IMR-90 (cell line): Measurements from ENCODE around the gene SLC7A6OS. TPM values are rescaled to one million over a fixed set of nuclear protein-coding genes. Genes with fewer than 3 reads are reported as not detected.

Source experiments
- ATAC-seq: fragments of 200-7000 bp; cut with Tn5 transposase; 2 replicates; pipeline ENCODE4 v1.9.1; 2020; ENCODE audit warnings: low read depth, mild to moderate bottlenecking, moderate library complexity
- BruUV-seq: library from RNA; stranded (reverse); fragments of 400-500 nt; replicated peaks from 2 replicates; lab custom pipeline; 2021; lab: Mats Ljungman, UMichigan
- CTCF ChIA-PET: fragments of 300-600 bp; formaldehyde crosslinking; extraction: SDS; loops from one replicate; lab custom pipeline; 2021; ENCODE audit warnings: antibody characterized with exemption; lab: Yijun Ruan, JAX
- POLR2A ChIA-PET: fragments of 300-600 bp; sonication (Branson Sonifier 250); formaldehyde crosslinking; loops from one replicate; lab custom pipeline; 2022; ENCODE audit warnings: antibody characterized with exemption; ENCODE audit not compliant: unreplicated experiment; lab: Charles Lee
- DNase-seq: peaks from one replicate; pipeline ENCODE4 v3.0.0; 2013
- H2AFZ ChIP-seq: replicated peaks from 2 replicates; pipeline ENCODE3; 2013; ENCODE audit warnings: low read length, mild to moderate bottlenecking; ENCODE audit not compliant: poor library complexity
- H2AK5ac ChIP-seq: 2 replicates; pipeline ENCODE4 v1.6.1; 2013; ENCODE audit warnings: low read depth, low read length, inconsistent platforms
- H2AK9ac ChIP-seq: replicated peaks from 2 replicates; pipeline ENCODE3; 2013; ENCODE audit warnings: mild to moderate bottlenecking, low read depth, low read length, moderate library complexity; ENCODE audit not compliant: poor library complexity
- H2BK120ac ChIP-seq: 2 replicates; pipeline ENCODE4 v1.6.1; 2013; ENCODE audit warnings: low read depth, low read length, inconsistent platforms
- H2BK15ac ChIP-seq: 3 replicates; pipeline ENCODE4 v1.6.1; 2013; ENCODE audit warnings: low read depth, low read length, inconsistent platforms
- H2BK20ac ChIP-seq: 2 replicates; pipeline ENCODE4 v1.6.1; 2013; ENCODE audit warnings: low read depth, mild to moderate bottlenecking, inconsistent platforms, low read length, moderate library complexity
- H2BK5ac ChIP-seq: 2 replicates; pipeline ENCODE4 v1.6.1; 2013; ENCODE audit warnings: mild to moderate bottlenecking, low read depth, low read length, inconsistent platforms; ENCODE audit not compliant: poor library complexity, severe bottlenecking
- H3K14ac ChIP-seq: replicated peaks from 2 replicates; pipeline ENCODE4 v1.6.1; 2013; ENCODE audit warnings: low read depth, low read length, inconsistent platforms
- H3K18ac ChIP-seq: 2 replicates; pipeline ENCODE4 v1.6.1; 2013; ENCODE audit warnings: low read depth, low read length, control low read depth
- H3K23ac ChIP-seq: 2 replicates; pipeline ENCODE4 v1.6.1; 2013; ENCODE audit warnings: low read depth, low read length, inconsistent platforms
- H3K27ac ChIP-seq: 2 replicates; pipeline ENCODE4 v1.5.1; 2013; ENCODE audit warnings: mild to moderate bottlenecking, control low read depth, low read length; ENCODE audit not compliant: insufficient read depth
- H3K27me3 ChIP-seq: 2 replicates; pipeline ENCODE4 v1.6.1; 2013; ENCODE audit warnings: low read length; ENCODE audit not compliant: control insufficient read depth, insufficient read depth
- H3K36me3 ChIP-seq: 2 replicates; pipeline ENCODE4 v1.6.1; 2013; ENCODE audit warnings: low read length, mixed read lengths; ENCODE audit not compliant: control insufficient read depth, insufficient read depth
- H3K4ac ChIP-seq: 2 replicates; pipeline ENCODE4 v1.6.1; 2013; ENCODE audit warnings: low read depth, low read length, inconsistent platforms
- H3K4me1 ChIP-seq: 2 replicates; pipeline ENCODE4 v1.6.1; 2013; ENCODE audit warnings: low read length, mixed read lengths; ENCODE audit not compliant: control insufficient read depth, insufficient read depth
- H3K4me2 ChIP-seq: 2 replicates; pipeline ENCODE4 v1.6.1; 2013; ENCODE audit warnings: low read depth, mild to moderate bottlenecking, control low read depth, low read length, moderate library complexity
- H3K4me3 ChIP-seq: 2 replicates; pipeline ENCODE4 v1.5.1; 2013; ENCODE audit warnings: low read depth, mild to moderate bottlenecking, control low read depth, low read length, moderate library complexity; ENCODE audit not compliant: insufficient read depth
- H3K56ac ChIP-seq: 2 replicates; pipeline ENCODE4 v1.6.1; 2013; ENCODE audit warnings: low read length, inconsistent platforms; ENCODE audit not compliant: insufficient read depth; ENCODE audit errors: extremely low read depth
- H3K79me1 ChIP-seq, 2 experiments: 2 replicates each; pipeline ENCODE4 v1.6.1; 2013; ENCODE audit warnings: low read length in 2 of 2, inconsistent platforms in 1 of 2, low read depth in 1 of 2
- H3K9ac ChIP-seq: 2 replicates; pipeline ENCODE4 v1.6.1; 2013; ENCODE audit warnings: low read depth, low read length, control low read depth
- H3K9me1 ChIP-seq: 2 replicates; pipeline ENCODE4 v1.6.1; 2013; ENCODE audit warnings: low read length, inconsistent platforms; ENCODE audit not compliant: insufficient read depth
- H3K9me3 ChIP-seq: 2 replicates; pipeline ENCODE4 v1.6.1; 2013; ENCODE audit warnings: low read length; ENCODE audit not compliant: control insufficient read depth, insufficient read depth
- H4K20me1 ChIP-seq: 2 replicates; pipeline ENCODE4 v1.6.1; 2013; ENCODE audit warnings: low read length, inconsistent platforms; ENCODE audit not compliant: insufficient read depth
- H4K5ac ChIP-seq: 2 replicates; pipeline ENCODE4 v1.6.1; 2013; ENCODE audit warnings: mild to moderate bottlenecking, low read depth, low read length, control low read depth
- H4K8ac ChIP-seq, 2 experiments: 2 replicates each; pipeline ENCODE4 v1.6.1; 2013; ENCODE audit warnings: low read depth in 2 of 2, low read length in 2 of 2, control low read depth in 1 of 2, inconsistent platforms in 1 of 2
- H4K91ac ChIP-seq: 2 replicates; pipeline ENCODE4 v1.6.1; 2013; ENCODE audit warnings: low read depth, low read length, inconsistent platforms; ENCODE audit not compliant: insufficient read depth
- BHLHE40 ChIP-seq: fragments of 150-350 bp; IDR thresholded peaks from 2 replicates; pipeline ENCODE4 v1.6.1; 2016; ENCODE audit warnings: mild to moderate bottlenecking, low read depth, low read length
- CEBPB ChIP-seq: IDR thresholded peaks from 2 replicates; pipeline ENCODE4 v1.6.1; 2012; ENCODE audit warnings: low read depth, low read length, improper control_type of control experiment
- CHD1 ChIP-seq: IDR thresholded peaks from 2 replicates; pipeline ENCODE4 v1.6.1; 2012; ENCODE audit warnings: low read depth, low read length, improper control_type of control experiment
- FOS ChIP-seq: fragments of 150-350 bp; IDR thresholded peaks from 2 replicates; pipeline ENCODE4 v1.6.1; 2016; ENCODE audit warnings: low read depth, low read length
- MAFK ChIP-seq: IDR thresholded peaks from 2 replicates; pipeline ENCODE4 v1.6.1; 2012; ENCODE audit warnings: low read depth, low read length, improper control_type of control experiment
- MAZ ChIP-seq: IDR thresholded peaks from 2 replicates; pipeline ENCODE4 v1.6.1; 2012; ENCODE audit warnings: low read depth, mild to moderate bottlenecking, low read length, improper control_type of control experiment, moderate library complexity, borderline replicate concordance
- MXI1 ChIP-seq: IDR thresholded peaks from 2 replicates; pipeline ENCODE4 v1.6.1; 2012; ENCODE audit warnings: low read depth, mild to moderate bottlenecking, low read length, moderate library complexity, borderline replicate concordance
- NFE2L2 ChIP-seq: fragments of 150-350 bp; IDR thresholded peaks from 2 replicates; pipeline ENCODE4 v1.6.1; 2016; ENCODE audit warnings: low read depth, mild to moderate bottlenecking, low read length
- POLR2A ChIP-seq: IDR thresholded peaks from 2 replicates; pipeline ENCODE4 v1.6.1; 2012; ENCODE audit warnings: mild to moderate bottlenecking, low read depth, low read length
- RAD21 ChIP-seq: IDR thresholded peaks from 2 replicates; pipeline ENCODE4 v1.6.1; 2012; ENCODE audit warnings: low read length, improper control_type of control experiment
- RCOR1 ChIP-seq: IDR thresholded peaks from 2 replicates; pipeline ENCODE4 v1.6.1; 2012; ENCODE audit warnings: mild to moderate bottlenecking, low read length, improper control_type of control experiment; ENCODE audit not compliant: insufficient replicate concordance
- RFX5 ChIP-seq: IDR thresholded peaks from 2 replicates; pipeline ENCODE4 v1.8.0; 2012; ENCODE audit warnings: low read depth, mild to moderate bottlenecking, low read length, moderate library complexity
- SMC3 ChIP-seq: fragments of 150-350 bp; IDR thresholded peaks from 2 replicates; pipeline ENCODE4 v1.6.1; 2016; ENCODE audit warnings: low read depth, mild to moderate bottlenecking, antibody characterized with exemption, low read length, moderate library complexity
- WGBS, 2 experiments: methylation state at CpG; one replicate each; pipeline versions ENCODE4 v1.1.5 to v1.1.7; 2013; ENCODE audit warnings: missing lambda C conversion rate in 2 of 2; ENCODE audit not compliant: insufficient read length in 1 of 2; ENCODE audit errors: extremely low coverage in 2 of 2; 5-methylcytosine and 5-hydroxymethylcytosine counted together
- dilution Hi-C: fragments of 300-500 bp; cut with HindIII; formaldehyde crosslinking; loops from one replicate; pipeline ENCODE4 v1.14.3; 2018; ENCODE audit warnings: low sequenced_read_pairs; ENCODE audit not compliant: unreplicated experiment
- in situ Hi-C: fragments of 300-500 bp; cut with MboI; formaldehyde crosslinking; loops from 3 replicates; pipeline ENCODE4 v1.14.3; 2019; ENCODE audit warnings: low sequenced_read_pairs, inconsistent platforms, mixed read lengths
- intact Hi-C: fragments of 100-400 bp; cut with micrococcal nuclease; formaldehyde crosslinking; loops from 2 replicates; pipeline ENCODE4 v1.10.0; 2022
- polyA plus RNA-seq, 3 experiments: library from polyadenylated mRNA; depleted of rRNA; stranded (reverse); fragments of >200 nt; gene quantifications; 2 replicates each; pipeline ENCODE4 v1.2.3, GENCODE V29; 2012; ENCODE audit warnings: low replicate concordance in 1 of 3
- total RNA-seq: library from RNA; depleted of rRNA; stranded (reverse); fragments of >200 nt; gene quantifications from 2 replicates; pipeline ENCODE4 v1.2.3, GENCODE V29; 2012
- TF ChIP-seq, protein P1 (sequence below): conservative IDR thresholded peaks from 2 replicates; pipeline ENCODE4 v1.5.1; 2012; ENCODE audit warnings: mild to moderate bottlenecking, low read depth, low read length, improper control_type of control experiment
- TF ChIP-seq, protein P2 (sequence below): fragments of 150-350 bp; IDR thresholded peaks from 2 replicates; pipeline ENCODE4 v1.6.1; 2017; ENCODE audit warnings: mild to moderate bottlenecking, antibody characterized with exemption, low read length, low read depth
- TF ChIP-seq, protein P3 (sequence below): fragments of 150-350 bp; IDR thresholded peaks from 2 replicates; pipeline ENCODE4 v1.6.1; 2016; ENCODE audit warnings: low read depth, mild to moderate bottlenecking, low read length, moderate library complexity, borderline replicate concordance

SLC7A6OS gene
- total and polyA plus RNA-seq, 2 of the 4 experiments (the other 2 are of a cell fraction), result 6.8 to 8.4 TPM

DNA sequence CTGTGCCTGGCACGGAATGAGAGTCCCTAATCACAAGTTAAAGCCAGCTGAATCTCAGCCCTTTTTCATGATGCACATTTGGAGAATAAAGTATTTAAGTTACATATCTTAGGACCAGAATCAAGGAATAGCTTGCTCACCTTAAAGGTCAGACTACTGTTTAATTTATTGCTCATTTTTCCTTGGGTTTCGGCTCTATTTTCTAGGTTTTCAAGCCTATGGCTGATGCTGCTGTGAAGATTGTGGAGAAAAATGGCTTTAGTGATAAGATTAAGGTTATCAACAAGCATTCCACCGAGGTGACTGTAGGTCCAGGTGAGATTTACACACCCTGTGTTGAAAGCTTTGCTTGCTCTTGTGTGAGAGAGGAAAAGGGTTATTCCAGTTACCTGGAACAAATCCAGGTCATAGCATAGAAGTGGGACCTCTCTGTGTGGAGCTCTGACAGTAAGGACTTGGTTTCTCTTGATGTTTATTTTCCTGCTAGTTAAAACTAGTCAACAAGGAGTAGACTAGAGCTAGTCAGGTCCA is 18.2 kb upstream of the SLC7A6OS start:
- H3K4ac ChIP-seq, result no peak overlapping the region
- peaks cover 6% of the 10 kb centered on the region; the same call in 1 of the 2 replicates for H4K20me1 ChIP-seq
- no CpG with 5 or more reads among the region's 3 CpGs for WGBS, 2 experiments
- TF ChIP-seq BHLHE40 (no peak), MAZ (no peak), CEBPB (no peak), RCOR1 (no peak), MXI1 (no peak), RFX5 (no peak), RAD21 (no peak), NFE2L2 (no peak), FOS (no peak), CHD1 (no peak), SMC3 (no peak), MAFK (no peak), POLR2A (no peak)
- TF ChIP-seq, protein P1, sequence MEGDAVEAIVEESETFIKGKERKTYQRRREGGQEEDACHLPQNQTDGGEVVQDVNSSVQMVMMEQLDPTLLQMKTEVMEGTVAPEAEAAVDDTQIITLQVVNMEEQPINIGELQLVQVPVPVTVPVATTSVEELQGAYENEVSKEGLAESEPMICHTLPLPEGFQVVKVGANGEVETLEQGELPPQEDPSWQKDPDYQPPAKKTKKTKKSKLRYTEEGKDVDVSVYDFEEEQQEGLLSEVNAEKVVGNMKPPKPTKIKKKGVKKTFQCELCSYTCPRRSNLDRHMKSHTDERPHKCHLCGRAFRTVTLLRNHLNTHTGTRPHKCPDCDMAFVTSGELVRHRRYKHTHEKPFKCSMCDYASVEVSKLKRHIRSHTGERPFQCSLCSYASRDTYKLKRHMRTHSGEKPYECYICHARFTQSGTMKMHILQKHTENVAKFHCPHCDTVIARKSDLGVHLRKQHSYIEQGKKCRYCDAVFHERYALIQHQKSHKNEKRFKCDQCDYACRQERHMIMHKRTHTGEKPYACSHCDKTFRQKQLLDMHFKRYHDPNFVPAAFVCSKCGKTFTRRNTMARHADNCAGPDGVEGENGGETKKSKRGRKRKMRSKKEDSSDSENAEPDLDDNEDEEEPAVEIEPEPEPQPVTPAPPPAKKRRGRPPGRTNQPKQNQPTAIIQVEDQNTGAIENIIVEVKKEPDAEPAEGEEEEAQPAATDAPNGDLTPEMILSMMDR, result no peak
- TF ChIP-seq, protein P2, sequence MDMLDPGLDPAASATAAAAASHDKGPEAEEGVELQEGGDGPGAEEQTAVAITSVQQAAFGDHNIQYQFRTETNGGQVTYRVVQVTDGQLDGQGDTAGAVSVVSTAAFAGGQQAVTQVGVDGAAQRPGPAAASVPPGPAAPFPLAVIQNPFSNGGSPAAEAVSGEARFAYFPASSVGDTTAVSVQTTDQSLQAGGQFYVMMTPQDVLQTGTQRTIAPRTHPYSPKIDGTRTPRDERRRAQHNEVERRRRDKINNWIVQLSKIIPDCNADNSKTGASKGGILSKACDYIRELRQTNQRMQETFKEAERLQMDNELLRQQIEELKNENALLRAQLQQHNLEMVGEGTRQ, result no peak
- TF ChIP-seq, protein P3, sequence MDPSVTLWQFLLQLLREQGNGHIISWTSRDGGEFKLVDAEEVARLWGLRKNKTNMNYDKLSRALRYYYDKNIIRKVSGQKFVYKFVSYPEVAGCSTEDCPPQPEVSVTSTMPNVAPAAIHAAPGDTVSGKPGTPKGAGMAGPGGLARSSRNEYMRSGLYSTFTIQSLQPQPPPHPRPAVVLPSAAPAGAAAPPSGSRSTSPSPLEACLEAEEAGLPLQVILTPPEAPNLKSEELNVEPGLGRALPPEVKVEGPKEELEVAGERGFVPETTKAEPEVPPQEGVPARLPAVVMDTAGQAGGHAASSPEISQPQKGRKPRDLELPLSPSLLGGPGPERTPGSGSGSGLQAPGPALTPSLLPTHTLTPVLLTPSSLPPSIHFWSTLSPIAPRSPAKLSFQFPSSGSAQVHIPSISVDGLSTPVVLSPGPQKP, result no peak
- no peak overlapping the region for H2BK15ac ChIP-seq
- H2BK120ac ChIP-seq, result no peak overlapping the region
- no peak overlapping the region for H3K18ac ChIP-seq
- H4K8ac ChIP-seq, result no peak overlapping the region
- H2BK5ac ChIP-seq, result no peak overlapping the region
- no peak overlapping the region for H3K56ac ChIP-seq
- H3K9me3 ChIP-seq, result no peaks in the 10 kb centered on the region
- no peaks in the 10 kb centered on the region for H3K27me3 ChIP-seq
- H3K9me1 ChIP-seq, result peaks cover 8% of the 10 kb centered on the region
- peaks cover 12% of the 10 kb centered on the region for H3K4me1 ChIP-seq
- H4K91ac ChIP-seq, result no peak overlapping the region
- no TSS peak for BruUV-seq
- no peak overlapping the region for H2AK5ac ChIP-seq
- peaks cover 0 to 7% of the 10 kb centered on the region in 2 experiments; a peak in 1 of 4 replicates for H3K79me1 ChIP-seq
- no peak overlapping the region for H3K4me2 ChIP-seq
- no peak overlapping the region for H3K23ac ChIP-seq
- dilution Hi-C loops, result no loop called here
- DNase-seq (no peak), ATAC-seq (no peak)
- in situ Hi-C loops, result loop anchor here (5.0 kb wide), 1 partner anchor 67 kb away; the partner anchor contains the start of gene SLC7A6
- H3K9ac ChIP-seq, result no peak overlapping the region
- no peak overlapping the region for H3K14ac ChIP-seq
- H2BK20ac ChIP-seq, result no peak overlapping the region
- H3K4me3 ChIP-seq, result no peak overlapping the region
- no peak overlapping the region for H2AFZ ChIP-seq
- no peak overlapping the region for H3K27ac ChIP-seq
- ChIA-PET POLR2A (no interaction called here), CTCF (interaction anchor here (0.7 to 2.4 kb wide), 4 partner anchors 16 to 67 kb away, joined by 3 to 10 read pairs (median 4); partner anchors contain the start of gene SLC7A6)
- intact Hi-C loops, result loop anchor here (1.0 to 10.0 kb wide), 4 partner anchors 18 to 244 kb away; partner anchors contain the start of genes NFATC3, PLA2G15, PRMT7 and SLC7A6OS
- H2AK9ac ChIP-seq, result no peak overlapping the region
- no peak overlapping the region for H4K5ac ChIP-seq
- H3K36me3 ChIP-seq, result peaks cover 15% of the 10 kb centered on the region
